ENCODE results near the gene AOC1.

Gene AOC1

GRCh38 chr7:150835019-150835418, 17.3 kb upstream of the AOC1 start:
- no peak for FAIRE-seq

- FAIRE-seq, result no peak
These were observed 16.5 kb upstream of the AOC1 start for GRCh38 chr7:150835702-150836280.

GRCh38 chr7:150838965-150839650, 13.2 kb upstream of the AOC1 start:
- no peak for FAIRE-seq

- no peak for FAIRE-seq
These were observed 10.3 kb upstream of the AOC1 start for GRCh38 chr7:150842018-150842417.

GRCh38 chr7:150842716-150843115, 9.6 kb upstream of the AOC1 start:
- no peak for FAIRE-seq

GRCh38 chr7:150845421-150845861, 6.9 kb upstream of the AOC1 start:
- FAIRE-seq, result no peak

- FAIRE-seq, result no peak
These were observed 5.8 kb upstream of the AOC1 start for GRCh38 chr7:150846291-150847115.

GRCh38 chr7:150847536-150847935, 4.8 kb upstream of the AOC1 start:
- FAIRE-seq, result no peak

GRCh38 chr7:150848111-150848510, 4.2 kb upstream of the AOC1 start:
- no peak for FAIRE-seq

- FAIRE-seq, result no peak
These were observed 3.7 kb upstream of the AOC1 start for GRCh38 chr7:150848561-150849115.

GRCh38 chr7:150849204-150849775, 3.0 kb upstream of the AOC1 start:
- no peak for FAIRE-seq

GRCh38 chr7:150850273-150850672, 2.0 kb upstream of the AOC1 start:
- FAIRE-seq, result no peak

GRCh38 chr7:150851492-150852370, 586 bp upstream of the AOC1 start:
- no peak for FAIRE-seq

GRCh38 chr7:150854066-150855000, 2.0 kb downstream of the AOC1 start:
- no peak for FAIRE-seq

GRCh38 chr7:150855046-150855445, 2.7 kb downstream of the AOC1 start:
- no peak for FAIRE-seq

- no peak for FAIRE-seq
These were observed 3.4 kb downstream of the AOC1 start for GRCh38 chr7:150855476-150856302.

GRCh38 chr7:150856303-150857275, 4.3 kb downstream of the AOC1 start:
- no peak for FAIRE-seq

- no peak for FAIRE-seq
These were observed 5.1 kb downstream of the AOC1 start for GRCh38 chr7:150857276-150858055.
